ENCODE measurements around the gene ARFGEF2.
"Not testable (repeated sequence)": the region's sequence is repeated elsewhere in the genome, so short reads cannot be mapped to it uniquely, and the experiment has no call there.

ARFGEF2 gene

GRCh38 chr20:48921168-48921882 lies at the start of gene ARFGEF2:
ARFGEF2 (plus strand) TSS chr20:48921711; CDS start chr20:48921890, 179 bp downstream.
- DNase-seq (ENCODE audit: low spot score), result peak; percentile 91

- DNase-seq (ENCODE audit: low spot score), result no peak
Measured at GRCh38 chr20:48875233-48875913, 46.1 kb upstream of the ARFGEF2 start.

GRCh38 chr20:48875914-48876240 lies 45.6 kb upstream of the ARFGEF2 start:
- DNase-seq (ENCODE audit: low spot score), result no peak

- no peak for DNase-seq (ENCODE audit: low spot score)
Measured at GRCh38 chr20:48877304-48877703, 44.2 kb upstream of the ARFGEF2 start.

GRCh38 chr20:48878534-48879248 lies 42.8 kb upstream of the ARFGEF2 start:
- DNase-seq (ENCODE audit: low spot score), result no peak

GRCh38 chr20:48879612-48880245 lies 41.8 kb upstream of the ARFGEF2 start:
- DNase-seq (ENCODE audit: low spot score), result no peak

- DNase-seq (ENCODE audit: low spot score), result no peak
Measured at GRCh38 chr20:48880331-48880730, 41.2 kb upstream of the ARFGEF2 start.

GRCh38 chr20:48880981-48881657 lies 40.4 kb upstream of the ARFGEF2 start:
- no peak for DNase-seq (ENCODE audit: low spot score)

- no peak for DNase-seq (ENCODE audit: low spot score)
Measured at GRCh38 chr20:48885237-48885636, 36.3 kb upstream of the ARFGEF2 start.

GRCh38 chr20:48886194-48886593 lies 35.3 kb upstream of the ARFGEF2 start:
- DNase-seq (ENCODE audit: low spot score), result no peak

- DNase-seq (ENCODE audit: low spot score), result no peak
Measured at GRCh38 chr20:48886811-48887210, 34.7 kb upstream of the ARFGEF2 start.

- DNase-seq (ENCODE audit: low spot score), result not testable (repeated sequence)
Measured at GRCh38 chr20:48888517-48888916, 33.0 kb upstream of the ARFGEF2 start.

- no peak for DNase-seq (ENCODE audit: low spot score)
Measured at GRCh38 chr20:48889140-48889790, 32.2 kb upstream of the ARFGEF2 start.

- no peak for DNase-seq (ENCODE audit: low spot score)
Measured at GRCh38 chr20:48891235-48892048, 30.1 kb upstream of the ARFGEF2 start.

GRCh38 chr20:48892049-48892470 lies 29.5 kb upstream of the ARFGEF2 start:
- no peak for DNase-seq (ENCODE audit: low spot score)

GRCh38 chr20:48892891-48893290 lies 28.6 kb upstream of the ARFGEF2 start:
- no peak for DNase-seq (ENCODE audit: low spot score)

- DNase-seq (ENCODE audit: low spot score), result no peak
Measured at GRCh38 chr20:48893374-48893773, 28.1 kb upstream of the ARFGEF2 start.

- DNase-seq (ENCODE audit: low spot score), result peak; percentile 41
Measured at GRCh38 chr20:48897305-48898010, 24.1 kb upstream of the ARFGEF2 start.

GRCh38 chr20:48898210-48898609 lies 23.3 kb upstream of the ARFGEF2 start:
- no peak for DNase-seq (ENCODE audit: low spot score)

Measured in LoVo (cell line).